ENCODE data around the gene BPHL.

The BPHL gene

GRCh38 chr6:3118353-3119039 is at the start of gene BPHL:
BPHL (plus strand) TSS chr6:3118711; CDS start chr6:3118741, 30 bp downstream.
- Mint-ChIP-seq H3K36me3 (ENCODE audit: low read depth) (peaks cover 4% of the 10 kb centered on the region), H3K27me3 (ENCODE audit: low read depth) (no peaks in the 10 kb centered on the region), H3K27ac (peak within 1 kb of the TSS; percentile 82 to 95 (median 92)), H3K4me1 (peaks cover 18% of the 10 kb centered on the region), H3K4me3 (peak within 1 kb of the TSS; percentile 80 to 88 (median 83)), H3K9me3 (no peaks in the 10 kb centered on the region)
- no peak for TF ChIP-seq CTCF (IDR thresholded peaks at IDR 0.05; ENCODE audit: unreplicated experiment in 3 of 3)

DNA sequence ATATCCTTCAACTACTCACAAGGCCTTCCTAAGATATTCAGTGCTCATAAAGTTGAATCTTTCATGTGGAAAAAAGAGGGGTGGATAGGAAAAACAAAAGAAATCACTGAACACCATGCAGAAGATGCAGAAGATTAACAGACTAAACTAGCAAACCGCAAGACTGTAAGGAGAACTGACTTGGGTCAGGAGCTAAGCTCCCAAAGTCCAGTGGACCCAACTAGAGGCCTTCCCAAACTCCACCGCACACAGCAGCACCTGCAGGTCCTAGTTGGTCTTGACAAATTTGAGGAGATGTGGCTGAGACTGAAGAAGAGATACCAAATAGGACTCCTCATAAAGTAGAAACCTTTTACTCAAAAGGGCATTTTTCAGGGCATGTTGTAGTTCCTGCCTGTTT is 46.9 kb upstream of the BPHL start:
- peaks cover 9% of the 10 kb centered on the region for H3K36me3 Mint-ChIP-seq (ENCODE audit: low read depth)
- H3K4me3 Mint-ChIP-seq = peak overlapping the region in 1 of 3 experiments; percentile 11
- peaks cover 32% of the 10 kb centered on the region for H3K4me1 Mint-ChIP-seq
- H3K9me3 Mint-ChIP-seq = peaks cover 4% of the 10 kb centered on the region
- no peaks in the 10 kb centered on the region for H3K27me3 Mint-ChIP-seq (ENCODE audit: low read depth)
- no peak for TF ChIP-seq CTCF (IDR thresholded peaks at IDR 0.05; ENCODE audit: unreplicated experiment in 3 of 3)
- peak overlapping the region in 1 of 3 experiments; percentile 5 for H3K27ac Mint-ChIP-seq

GRCh38 chr6:3072798-3073197 is 45.7 kb upstream of the BPHL start:
- no peak for TF ChIP-seq CTCF (IDR thresholded peaks at IDR 0.05; ENCODE audit: unreplicated experiment in 3 of 3)
- peaks cover 2% of the 10 kb centered on the region for H3K9me3 Mint-ChIP-seq
- peaks cover 18% of the 10 kb centered on the region for H3K36me3 Mint-ChIP-seq (ENCODE audit: low read depth)
- H3K4me1 Mint-ChIP-seq = peaks cover 32% of the 10 kb centered on the region
- no peak overlapping the region for H3K4me3 Mint-ChIP-seq
- H3K27me3 Mint-ChIP-seq (ENCODE audit: low read depth) = no peaks in the 10 kb centered on the region
- H3K27ac Mint-ChIP-seq = no peak overlapping the region

- peaks cover 28% of the 10 kb centered on the region for H3K4me1 Mint-ChIP-seq
- H3K36me3 Mint-ChIP-seq (ENCODE audit: low read depth) = peaks cover 23% of the 10 kb centered on the region
- TF ChIP-seq CTCF (IDR thresholded peaks at IDR 0.05; ENCODE audit: unreplicated experiment in 3 of 3) = no peak
- H3K27me3 Mint-ChIP-seq (ENCODE audit: low read depth) = no peaks in the 10 kb centered on the region
- H3K27ac Mint-ChIP-seq = no peak overlapping the region
- H3K4me3 Mint-ChIP-seq = no peak overlapping the region
- no peaks in the 10 kb centered on the region for H3K9me3 Mint-ChIP-seq
These were observed 45.1 kb upstream of the BPHL start for GRCh38 chr6:3073382-3073781.

GRCh38 chr6:3075772-3076113 is 42.8 kb upstream of the BPHL start:
- no peak overlapping the region for H3K4me3 Mint-ChIP-seq

More at GRCh38 chr6:3075772-3076113, 42.8 kb upstream of the BPHL start:
- Mint-ChIP-seq H3K4me1 (peaks cover 16% of the 10 kb centered on the region), H3K27me3 (ENCODE audit: low read depth) (no peaks in the 10 kb centered on the region), H3K36me3 (ENCODE audit: low read depth) (peaks cover 44% of the 10 kb centered on the region), H3K9me3 (no peaks in the 10 kb centered on the region), H3K27ac (peak overlapping the region in 1 of 3 experiments; percentile 13)
- no peak for TF ChIP-seq CTCF (IDR thresholded peaks at IDR 0.05; ENCODE audit: unreplicated experiment in 3 of 3)
